SH-SY5Y (cell line): ENCODE data around the gene NAT9.

Experiments
- GATA2 ChIP-seq: IDR thresholded peaks from 2 replicates; pipeline ENCODE4 v1.6.1; 2011; ENCODE audit warnings: mild to moderate bottlenecking, low read depth, low read length
- GATA3 ChIP-seq: IDR thresholded peaks from 2 replicates; pipeline ENCODE4 v1.6.1; 2011; ENCODE audit warnings: low read depth, mild to moderate bottlenecking, low read length, moderate library complexity

The NAT9 gene

GRCh38 chr17:74730491-74731346 is 45.4 kb downstream of the NAT9 start:
- no peak for TF ChIP-seq GATA2
- TF ChIP-seq GATA3 = no peak

- TF ChIP-seq GATA3 = no peak
- TF ChIP-seq GATA2 = no peak
These were observed 46.3 kb downstream of the NAT9 start for GRCh38 chr17:74729866-74730265.

- TF ChIP-seq GATA2 = no peak
- TF ChIP-seq GATA3 = no peak
These were observed 46.8 kb downstream of the NAT9 start for GRCh38 chr17:74729368-74729767.

- no peak for TF ChIP-seq GATA2
- no peak for TF ChIP-seq GATA3
These were observed 47.5 kb downstream of the NAT9 start for GRCh38 chr17:74728702-74729075.

- no peak for TF ChIP-seq GATA2
- TF ChIP-seq GATA3 = no peak
These were observed 48.0 kb downstream of the NAT9 start for GRCh38 chr17:74728033-74728701.

GRCh38 chr17:74725111-74725510 is 51.0 kb downstream of the NAT9 start:
- no peak for TF ChIP-seq GATA3
- no peak for TF ChIP-seq GATA2

GRCh38 chr17:74723891-74724290 is 52.3 kb downstream of the NAT9 start:
- no peak for TF ChIP-seq GATA3
- TF ChIP-seq GATA2 = no peak

- TF ChIP-seq GATA3 (no peak), GATA2 (no peak)
These were observed 53.4 kb downstream of the NAT9 start for GRCh38 chr17:74722782-74723181.
